ENCODE data around the gene IL17RE. TPM values are rescaled to one million over a fixed set of nuclear protein-coding genes. Genes with fewer than 3 reads are reported as not detected.

The IL17RE gene
- total RNA-seq, 1 donor from 2014 or later, result 21.5 TPM

Other genes with a start within 250 kb of the IL17RE start
- 0.44 TPM for gene CPNE9, start 199.0 kb upstream of the IL17RE start, total RNA-seq
- gene BRPF1, start 171.1 kb upstream of the IL17RE start, total RNA-seq, result 22.3 TPM
- gene OGG1, start 152.9 kb upstream of the IL17RE start, total RNA-seq, result 21.5 TPM
- gene CAMK1, start 132.9 kb upstream of the IL17RE start, total RNA-seq, result 30.8 TPM
- 53.8 TPM for gene TADA3, start 110.4 kb upstream of the IL17RE start, total RNA-seq
- gene ARPC4, start 109.8 kb upstream of the IL17RE start, total RNA-seq, result 170 TPM
- 50.0 TPM for gene TTLL3, start 92.6 kb upstream of the IL17RE start, total RNA-seq
- gene RPUSD3, start 58.8 kb upstream of the IL17RE start, total RNA-seq, result 36.5 TPM
- gene CIDEC, start 22.6 kb upstream of the IL17RE start, total RNA-seq, result not detected
- 23.8 TPM for gene JAGN1, start 12.2 kb upstream of the IL17RE start, total RNA-seq
- 27.2 TPM for gene IL17RC, start 14.2 kb downstream of the IL17RE start, total RNA-seq
- 54.3 TPM for gene CRELD1, start 31.0 kb downstream of the IL17RE start, total RNA-seq
- 2.1 TPM for gene PRRT3, start 49.6 kb downstream of the IL17RE start, total RNA-seq
- gene EMC3, start 84.0 kb downstream of the IL17RE start, total RNA-seq, result 74.9 TPM
- gene FANCD2, start 123.6 kb downstream of the IL17RE start, total RNA-seq, result 6.1 TPM
- not detected for gene FANCD2OS, start 205.4 kb downstream of the IL17RE start, total RNA-seq
- gene BRK1, start 212.8 kb downstream of the IL17RE start, total RNA-seq, result 116 TPM
- 38.1 TPM for gene VHL, start 238.9 kb downstream of the IL17RE start, total RNA-seq

Measured in lower lobe of right lung (tissue), 1 donor.